HepG2 (cell line): Measurements from ENCODE around the gene C1QB.

Experiments used
- JUNB ChIP-seq: sonication (generic); formaldehyde crosslinking; IDR thresholded peaks from 2 replicates; pipeline ENCODE4 v1.8.0; 2022; ENCODE audit warnings: missing genetic modification reagents, mild to moderate bottlenecking, borderline replicate concordance
- POLR2A ChIP-seq, 2 experiments: IDR thresholded peaks; 2 replicates each; pipeline ENCODE4 v1.6.1; 2011; ENCODE audit warnings: low read depth in 2 of 2, low read length in 2 of 2, mild to moderate bottlenecking in 1 of 2, moderate library complexity in 1 of 2; ENCODE audit not compliant: insufficient read depth in 1 of 2
- SETDB1 ChIP-seq: sonication (generic); formaldehyde crosslinking; IDR thresholded peaks from 2 replicates; pipeline ENCODE4 v1.5.1; 2020; ENCODE audit warnings: missing genetic modification reagents, mild to moderate bottlenecking, borderline replicate concordance
- STAT5B ChIP-seq: sonication (generic); formaldehyde crosslinking; IDR thresholded peaks from 2 replicates; pipeline ENCODE4 v1.4.0; 2020; ENCODE audit warnings: missing genetic modification reagents
- TP53 ChIP-seq: sonication (generic); formaldehyde crosslinking; conservative IDR thresholded peaks from 2 replicates; pipeline ENCODE4 v1.4.0; 2020; ENCODE audit warnings: missing genetic modification reagents
- ZNF207 ChIP-seq: fragments of 450-650 bp; IDR thresholded peaks from 2 replicates; pipeline ENCODE4 v1.6.1; 2016; ENCODE audit warnings: antibody characterized with exemption, borderline replicate concordance
- TF ChIP-seq, protein P1 (sequence below): sonication (generic); formaldehyde crosslinking; IDR thresholded peaks from 2 replicates; pipeline ENCODE4 v1.5.1; 2020; ENCODE audit warnings: mild to moderate bottlenecking, missing genetic modification reagents, moderate library complexity
- TF ChIP-seq, protein P2 (sequence below): sonication (generic); formaldehyde crosslinking; IDR thresholded peaks from 2 replicates; pipeline ENCODE4 v1.5.0; 2020; ENCODE audit warnings: mild to moderate bottlenecking, missing genetic modification reagents, moderate library complexity
- TF ChIP-seq, protein P3 (sequence below): sonication (generic); formaldehyde crosslinking; IDR thresholded peaks from 2 replicates; pipeline ENCODE4 v1.4.0; 2020; ENCODE audit warnings: missing genetic modification reagents
- TF ChIP-seq, protein P4 (sequence below): sonication (generic); formaldehyde crosslinking; IDR thresholded peaks from 2 replicates; pipeline ENCODE4 v1.8.1; 2023; ENCODE audit warnings: mild to moderate bottlenecking, missing genetic modification reagents, borderline replicate concordance

DNA sequence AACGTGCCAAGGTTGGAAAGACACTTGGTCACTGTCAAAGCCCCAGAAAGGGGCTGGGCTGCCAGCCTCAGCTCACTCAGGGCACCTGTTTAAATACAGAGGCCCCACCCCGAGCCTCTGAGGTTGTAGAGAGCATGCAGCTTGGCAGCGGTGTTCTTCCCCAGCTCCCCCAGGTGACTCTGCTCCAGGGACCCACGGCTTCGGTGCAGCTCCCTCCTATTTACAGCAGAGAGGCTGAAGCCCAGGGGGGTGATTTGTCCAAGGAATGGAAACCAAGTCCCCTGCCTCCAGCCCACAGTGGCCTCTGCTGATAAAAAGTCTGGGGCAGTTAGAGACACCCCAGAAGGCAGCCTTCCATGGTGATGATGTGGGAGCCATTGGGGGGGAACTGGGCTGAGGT is 25.7 kb upstream of the C1QB start:
- no peak for TF ChIP-seq SETDB1
- TF ChIP-seq STAT5B (CRISPR knock-in tag): no peak
- no peak for TF ChIP-seq TP53
- TF ChIP-seq ZNF207: no peak
- TF ChIP-seq POLR2A (IDR thresholded peaks at IDR 0.05; ENCODE audit: insufficient read depth in 1 of 2, low read depth in 2 of 2, low read length in 2 of 2): no peak
- TF ChIP-seq, protein P1, sequence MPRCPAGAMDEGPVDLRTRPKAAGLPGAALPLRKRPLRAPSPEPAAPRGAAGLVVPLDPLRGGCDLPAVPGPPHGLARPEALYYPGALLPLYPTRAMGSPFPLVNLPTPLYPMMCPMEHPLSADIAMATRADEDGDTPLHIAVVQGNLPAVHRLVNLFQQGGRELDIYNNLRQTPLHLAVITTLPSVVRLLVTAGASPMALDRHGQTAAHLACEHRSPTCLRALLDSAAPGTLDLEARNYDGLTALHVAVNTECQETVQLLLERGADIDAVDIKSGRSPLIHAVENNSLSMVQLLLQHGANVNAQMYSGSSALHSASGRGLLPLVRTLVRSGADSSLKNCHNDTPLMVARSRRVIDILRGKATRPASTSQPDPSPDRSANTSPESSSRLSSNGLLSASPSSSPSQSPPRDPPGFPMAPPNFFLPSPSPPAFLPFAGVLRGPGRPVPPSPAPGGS (CRISPR knock-in tag): no peak
- TF ChIP-seq JUNB (CRISPR knock-in tag): no peak
- TF ChIP-seq, protein P2, sequence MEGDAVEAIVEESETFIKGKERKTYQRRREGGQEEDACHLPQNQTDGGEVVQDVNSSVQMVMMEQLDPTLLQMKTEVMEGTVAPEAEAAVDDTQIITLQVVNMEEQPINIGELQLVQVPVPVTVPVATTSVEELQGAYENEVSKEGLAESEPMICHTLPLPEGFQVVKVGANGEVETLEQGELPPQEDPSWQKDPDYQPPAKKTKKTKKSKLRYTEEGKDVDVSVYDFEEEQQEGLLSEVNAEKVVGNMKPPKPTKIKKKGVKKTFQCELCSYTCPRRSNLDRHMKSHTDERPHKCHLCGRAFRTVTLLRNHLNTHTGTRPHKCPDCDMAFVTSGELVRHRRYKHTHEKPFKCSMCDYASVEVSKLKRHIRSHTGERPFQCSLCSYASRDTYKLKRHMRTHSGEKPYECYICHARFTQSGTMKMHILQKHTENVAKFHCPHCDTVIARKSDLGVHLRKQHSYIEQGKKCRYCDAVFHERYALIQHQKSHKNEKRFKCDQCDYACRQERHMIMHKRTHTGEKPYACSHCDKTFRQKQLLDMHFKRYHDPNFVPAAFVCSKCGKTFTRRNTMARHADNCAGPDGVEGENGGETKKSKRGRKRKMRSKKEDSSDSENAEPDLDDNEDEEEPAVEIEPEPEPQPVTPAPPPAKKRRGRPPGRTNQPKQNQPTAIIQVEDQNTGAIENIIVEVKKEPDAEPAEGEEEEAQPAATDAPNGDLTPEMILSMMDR (CRISPR knock-in tag): no peak
- TF ChIP-seq, protein P3, sequence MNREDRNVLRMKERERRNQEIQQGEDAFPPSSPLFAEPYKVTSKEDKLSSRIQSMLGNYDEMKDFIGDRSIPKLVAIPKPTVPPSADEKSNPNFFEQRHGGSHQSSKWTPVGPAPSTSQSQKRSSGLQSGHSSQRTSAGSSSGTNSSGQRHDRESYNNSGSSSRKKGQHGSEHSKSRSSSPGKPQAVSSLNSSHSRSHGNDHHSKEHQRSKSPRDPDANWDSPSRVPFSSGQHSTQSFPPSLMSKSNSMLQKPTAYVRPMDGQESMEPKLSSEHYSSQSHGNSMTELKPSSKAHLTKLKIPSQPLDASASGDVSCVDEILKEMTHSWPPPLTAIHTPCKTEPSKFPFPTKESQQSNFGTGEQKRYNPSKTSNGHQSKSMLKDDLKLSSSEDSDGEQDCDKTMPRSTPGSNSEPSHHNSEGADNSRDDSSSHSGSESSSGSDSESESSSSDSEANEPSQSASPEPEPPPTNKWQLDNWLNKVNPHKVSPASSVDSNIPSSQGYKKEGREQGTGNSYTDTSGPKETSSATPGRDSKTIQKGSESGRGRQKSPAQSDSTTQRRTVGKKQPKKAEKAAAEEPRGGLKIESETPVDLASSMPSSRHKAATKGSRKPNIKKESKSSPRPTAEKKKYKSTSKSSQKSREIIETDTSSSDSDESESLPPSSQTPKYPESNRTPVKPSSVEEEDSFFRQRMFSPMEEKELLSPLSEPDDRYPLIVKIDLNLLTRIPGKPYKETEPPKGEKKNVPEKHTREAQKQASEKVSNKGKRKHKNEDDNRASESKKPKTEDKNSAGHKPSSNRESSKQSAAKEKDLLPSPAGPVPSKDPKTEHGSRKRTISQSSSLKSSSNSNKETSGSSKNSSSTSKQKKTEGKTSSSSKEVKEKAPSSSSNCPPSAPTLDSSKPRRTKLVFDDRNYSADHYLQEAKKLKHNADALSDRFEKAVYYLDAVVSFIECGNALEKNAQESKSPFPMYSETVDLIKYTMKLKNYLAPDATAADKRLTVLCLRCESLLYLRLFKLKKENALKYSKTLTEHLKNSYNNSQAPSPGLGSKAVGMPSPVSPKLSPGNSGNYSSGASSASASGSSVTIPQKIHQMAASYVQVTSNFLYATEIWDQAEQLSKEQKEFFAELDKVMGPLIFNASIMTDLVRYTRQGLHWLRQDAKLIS (CRISPR knock-in tag): no peak
- TF ChIP-seq, protein P4, sequence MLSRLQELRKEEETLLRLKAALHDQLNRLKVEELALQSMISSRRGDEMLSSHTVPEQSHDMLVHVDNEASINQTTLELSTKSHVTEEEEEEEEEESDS (CRISPR knock-in tag): no peak
